GM18870 (cell line): ENCODE data around the gene ACTA2.

Experiments
- ATAC-seq: cut with Tn5 transposase; IDR thresholded peaks from one replicate; pipeline ENCODE4 v1.9.1; 2021; ENCODE audit warnings: moderate library complexity; ENCODE audit not compliant: unreplicated experiment

The ACTA2 gene

GRCh38 chr10:88982366-88982765, 29.8 kb upstream of the ACTA2 start:
- no peak for ATAC-seq

DNA sequence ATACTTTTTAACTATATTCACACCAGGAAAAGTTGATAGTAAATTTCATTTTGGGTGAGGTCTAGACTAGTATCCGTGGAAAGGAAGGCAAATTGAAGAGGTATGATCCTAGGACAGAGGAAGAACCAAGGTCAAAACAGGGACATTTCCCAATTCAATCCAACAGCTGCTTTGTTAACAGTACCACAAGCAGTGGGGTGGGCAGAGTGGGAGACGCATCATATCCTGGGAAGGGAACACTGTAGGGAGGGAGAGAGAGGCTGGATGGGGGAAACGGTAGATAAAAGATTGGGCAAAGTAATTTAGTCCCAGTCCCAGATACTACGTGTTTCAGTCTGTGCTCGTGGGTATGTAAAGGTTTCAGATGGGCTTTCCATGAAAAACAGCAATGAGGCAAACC, 28.9 kb upstream of the ACTA2 start:
- no peak for ATAC-seq

DNA sequence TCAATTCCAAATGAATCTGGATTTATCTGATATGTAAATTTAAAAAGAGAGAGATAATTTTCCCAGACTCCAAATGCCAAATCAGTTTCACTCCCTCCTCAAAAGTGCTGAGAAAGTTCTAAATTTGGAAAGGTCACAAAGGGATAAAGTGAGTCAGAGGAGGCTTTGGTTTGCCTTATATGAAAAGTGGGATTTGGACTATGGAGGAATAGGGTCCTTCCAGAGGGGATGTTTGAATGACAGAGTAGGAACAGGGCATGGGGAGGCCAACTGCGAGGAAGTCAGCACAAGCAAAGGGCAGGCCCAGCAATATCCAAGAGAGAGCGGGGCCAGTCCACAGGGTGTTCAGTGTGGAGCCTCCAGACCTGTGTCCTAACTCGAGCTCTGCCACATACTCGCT, 28.2 kb upstream of the ACTA2 start:
- no peak for ATAC-seq

DNA sequence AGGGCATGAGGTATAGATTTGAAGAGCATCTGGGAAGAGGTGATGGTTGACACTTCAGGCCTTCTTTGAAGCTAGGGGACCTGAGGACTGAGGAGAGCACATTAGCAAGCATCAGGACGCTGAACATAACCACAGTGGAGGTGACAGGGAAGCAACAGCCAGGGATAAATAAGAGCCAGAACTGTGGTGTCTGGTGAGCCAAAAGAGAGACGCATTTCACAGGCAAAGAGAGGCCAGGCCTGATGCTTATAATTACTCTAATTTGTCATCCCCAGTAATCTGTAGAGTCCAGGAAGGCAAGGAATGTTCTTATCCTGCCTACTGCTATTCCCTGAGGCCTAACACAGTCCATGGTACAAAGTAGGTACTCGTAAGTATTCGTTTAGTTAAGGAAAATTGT, 27.7 kb upstream of the ACTA2 start:
- ATAC-seq = no peak

- ATAC-seq = no peak
These were observed 27.0 kb upstream of the ACTA2 start for GRCh38 chr10:88979603-88980002.

GRCh38 chr10:88979153-88979562, 26.6 kb upstream of the ACTA2 start:
- ATAC-seq = no peak

- ATAC-seq = no peak
These were observed 25.9 kb upstream of the ACTA2 start for GRCh38 chr10:88978463-88978862.

GRCh38 chr10:88975377-88975720, 22.8 kb upstream of the ACTA2 start:
- ATAC-seq = no peak

DNA sequence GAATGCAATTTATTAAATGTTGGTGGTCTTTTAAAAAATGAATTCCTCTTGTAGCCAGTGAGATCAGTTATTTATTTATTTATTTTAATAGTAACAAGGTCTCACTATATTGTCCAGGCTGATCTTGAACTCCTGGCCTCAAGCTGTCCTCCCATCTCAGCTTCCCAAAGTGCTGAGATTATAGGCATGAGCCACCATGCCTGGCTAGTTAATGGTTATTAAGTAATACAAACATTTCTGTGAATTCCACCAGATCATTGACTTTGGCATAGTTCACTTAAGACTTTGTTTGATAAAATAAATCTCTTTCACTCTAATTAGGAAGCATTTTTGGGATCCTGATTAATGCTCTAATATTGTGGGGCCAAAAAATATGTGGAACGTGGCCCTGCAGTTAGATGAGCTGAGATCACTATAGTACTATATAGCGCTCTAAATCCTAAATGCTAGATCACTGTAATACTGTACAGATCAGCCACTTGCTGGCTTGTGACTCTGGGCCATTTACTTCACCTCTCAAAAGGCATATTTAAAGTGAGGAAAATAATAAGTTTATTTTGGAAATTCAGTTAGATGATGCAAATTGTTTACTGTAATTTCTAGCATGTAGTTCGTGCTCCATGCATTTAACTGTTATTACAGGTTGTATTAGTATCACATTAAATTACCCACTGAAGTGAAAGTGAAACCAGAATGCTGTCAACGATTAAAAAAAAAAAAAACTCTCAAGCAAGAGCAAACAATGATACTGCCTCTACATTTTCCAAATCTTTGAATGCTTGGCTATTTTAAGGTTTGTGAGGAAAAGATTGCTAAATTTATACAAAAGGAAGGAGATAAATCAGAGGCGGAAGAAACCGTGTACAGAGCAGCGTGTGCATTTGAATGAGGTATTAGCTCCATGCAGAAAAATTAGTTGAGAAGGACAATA, 22.1 kb upstream of the ACTA2 start:
- ATAC-seq = no peak

DNA sequence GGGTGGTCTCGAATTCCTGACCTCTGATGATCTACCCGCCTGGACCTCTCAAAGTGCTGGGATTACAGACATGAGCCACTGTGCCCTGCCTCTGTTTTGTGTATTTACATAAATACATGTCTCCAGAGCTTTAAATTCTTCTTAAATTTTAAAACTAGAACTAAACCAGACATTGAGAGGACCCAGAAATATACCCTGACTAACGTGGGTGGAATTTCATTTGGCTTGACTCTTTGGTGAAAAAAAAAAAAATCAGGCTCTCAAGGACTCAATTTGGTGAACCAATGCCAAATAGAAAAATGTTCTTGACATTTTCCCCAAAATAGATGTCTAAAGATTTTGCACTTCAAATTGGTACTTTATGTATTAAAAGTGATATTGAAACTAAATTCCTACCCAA, 21.4 kb upstream of the ACTA2 start:
- ATAC-seq = no peak

DNA sequence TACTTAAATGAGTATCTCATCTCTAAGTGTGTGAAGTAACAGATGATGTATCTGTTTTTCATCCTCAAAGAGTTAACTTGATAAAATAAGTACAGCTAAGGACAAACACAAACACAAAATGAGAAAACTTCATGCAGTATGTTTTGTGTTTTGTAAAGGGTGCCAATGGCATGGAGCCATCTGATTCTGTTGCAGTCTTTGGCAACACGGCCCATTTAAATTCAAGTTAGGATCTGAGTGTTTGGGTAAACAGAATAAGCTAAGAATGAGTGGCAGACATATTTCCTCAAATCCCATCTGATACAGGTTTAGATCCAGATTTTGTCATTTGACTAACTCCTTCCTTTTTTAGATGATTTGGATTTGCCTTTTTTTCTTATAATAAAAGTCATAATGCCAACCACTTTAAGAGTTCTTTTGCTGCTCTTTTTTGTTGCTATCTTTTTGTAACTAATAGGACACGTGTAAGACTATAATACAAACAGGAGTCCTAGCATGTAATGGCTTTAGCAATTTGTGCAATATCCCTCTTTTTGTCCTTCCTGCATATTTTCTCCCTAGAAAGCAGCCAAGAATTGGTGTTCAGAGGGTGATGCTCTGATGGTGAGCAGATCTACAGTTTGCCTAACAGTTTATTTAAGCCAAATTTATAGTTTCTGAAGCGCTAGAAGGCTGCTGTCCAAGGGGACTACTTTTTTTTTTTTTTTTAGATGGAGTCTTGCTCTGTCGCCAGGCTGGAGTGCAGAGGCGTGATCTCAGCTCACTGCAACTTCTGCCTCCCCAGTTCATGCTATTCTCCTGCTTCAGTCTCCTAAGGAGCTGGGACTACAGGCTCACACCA, 18.9 kb upstream of the ACTA2 start:
- no peak for ATAC-seq

DNA sequence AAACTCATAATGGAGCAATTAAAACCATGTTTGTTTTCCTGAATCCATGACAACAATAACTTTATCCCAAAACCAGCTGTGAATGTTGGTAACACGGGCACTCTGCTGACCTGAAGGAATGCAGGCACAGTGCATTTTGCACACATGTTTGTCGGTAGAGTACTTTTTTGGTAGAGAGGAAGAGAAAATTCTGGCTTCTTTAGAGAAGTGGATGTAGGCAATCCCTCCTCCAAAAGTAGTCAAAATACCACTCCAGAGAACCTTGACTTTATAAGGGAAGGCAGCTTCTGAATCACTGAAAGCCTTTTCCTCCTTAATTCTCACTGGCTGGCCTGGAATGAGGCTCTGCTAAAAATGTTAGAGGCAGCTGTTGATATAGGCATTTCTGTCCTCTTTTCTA, 15.8 kb upstream of the ACTA2 start:
- no peak for ATAC-seq

- no peak for ATAC-seq
These were observed 14.2 kb upstream of the ACTA2 start for GRCh38 chr10:88966797-88967196.

- no peak for ATAC-seq
These were observed 12.4 kb upstream of the ACTA2 start for GRCh38 chr10:88964869-88965415.

GRCh38 chr10:88964360-88964759, 11.8 kb upstream of the ACTA2 start:
- ATAC-seq = no peak

GRCh38 chr10:88963318-88963717, 10.7 kb upstream of the ACTA2 start:
- ATAC-seq = no peak

GRCh38 chr10:88962336-88962735, 9.8 kb upstream of the ACTA2 start:
- ATAC-seq = no peak

DNA sequence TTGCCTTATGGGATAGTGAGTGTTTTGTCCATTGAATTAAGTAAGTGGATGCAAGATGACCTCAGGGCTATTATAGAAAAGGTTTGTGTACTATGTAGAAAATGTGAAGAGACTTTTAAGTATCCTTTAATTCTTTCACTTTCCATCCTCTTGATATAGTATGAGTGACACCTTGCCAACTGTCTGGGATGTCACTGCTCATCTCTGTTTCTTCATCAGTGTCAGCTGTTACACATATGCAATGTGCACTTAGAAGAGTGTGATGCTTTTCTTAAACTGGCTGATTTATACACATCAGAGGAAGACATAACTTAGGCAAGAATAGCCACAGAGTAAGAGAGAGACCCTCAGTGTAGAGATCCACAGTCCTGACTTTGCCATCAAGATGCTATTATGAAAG, 8.7 kb upstream of the ACTA2 start:
- ATAC-seq = no peak

- ATAC-seq = no peak
These were observed 8.2 kb upstream of the ACTA2 start for GRCh38 chr10:88960802-88961201.

DNA sequence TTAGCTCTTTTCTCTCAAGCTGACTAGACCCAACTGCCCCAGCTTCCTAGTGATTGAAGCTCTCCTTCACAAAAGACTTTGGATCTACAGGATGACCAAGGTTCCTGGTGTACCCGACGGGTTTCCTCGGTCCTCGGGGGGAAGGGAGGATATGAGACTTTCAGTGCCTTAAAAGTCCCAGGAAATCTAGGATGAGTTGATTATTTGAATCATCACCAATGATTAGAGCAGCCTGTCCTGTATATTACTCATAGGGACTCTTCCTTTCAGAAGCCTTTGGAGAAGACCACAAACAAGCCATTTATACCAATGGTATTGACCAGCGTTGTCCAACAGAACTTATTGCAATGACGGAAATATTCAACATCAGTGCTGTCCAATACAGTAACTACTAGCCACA, 6.1 kb upstream of the ACTA2 start:
- no peak for ATAC-seq

GRCh38 chr10:88957381-88957780, 4.8 kb upstream of the ACTA2 start:
- ATAC-seq = no peak
